Colonic mucosa (tissue), 4 donors: Measurements from ENCODE around the gene TNFRSF1B. TPM values are rescaled to one million over a fixed set of nuclear protein-coding genes. Genes with fewer than 3 reads are reported as not detected.

Experiments used
- DNase-seq: peaks from one replicate; pipeline ENCODE4 v3.0.0-alpha.2; 2020
- H3K27ac ChIP-seq: fragments of 200-600 bp; one replicate; pipeline ENCODE4 v1.8.0; 2021
- H3K27me3 ChIP-seq: fragments of 200-600 bp; one replicate; pipeline ENCODE4 v1.8.0; 2021
- H3K36me3 ChIP-seq: fragments of 200-600 bp; one replicate; pipeline ENCODE4 v1.8.0; 2021
- H3K4me1 ChIP-seq: fragments of 200-600 bp; one replicate; pipeline ENCODE4 v1.8.0; 2021; ENCODE audit warnings: mild to moderate bottlenecking
- H3K4me3 ChIP-seq: fragments of 200-600 bp; one replicate; pipeline ENCODE4 v1.8.0; 2021
- H3K9ac ChIP-seq, 2 donors: one replicate each; pipeline ENCODE4 v1.7.0; 2013; ENCODE audit warnings: control low read depth in 2 of 2, low read depth in 2 of 2, low read length in 2 of 2
- H3K9me3 ChIP-seq: fragments of 200-600 bp; one replicate; pipeline ENCODE4 v1.8.0; 2021
- intact Hi-C: fragments of 100-400 bp; cut with DNase I; formaldehyde crosslinking; loops from one replicate; pipeline ENCODE4 v1.14.1; 2022
- total RNA-seq, 2 donors: library from RNA; stranded (reverse); fragmentation: NEBNext Ultra II Directional in 1 of 2; extraction: Animal tissue kit (Norgen Biotek cat#: 25700) in 1 of 2; gene quantifications; one replicate each; pipeline ENCODE4 v1.2.1, GENCODE V29; 2021
- TF ChIP-seq, protein P1 (sequence below): fragments of 200-600 bp; IDR thresholded peaks from one replicate; pipeline ENCODE4 v1.8.0; 2022; ENCODE audit warnings: antibody characterized with exemption, mild to moderate bottlenecking
- donor health status: healthy.
- donor health status: DM: no; HTN: no; CAD: no.
- donor health status: DM: no; HTN: no; CAD: no.

Gene TNFRSF1B
- total RNA-seq, 2 donors from 2014 or later: 27.2 to 28.1 TPM

DNA sequence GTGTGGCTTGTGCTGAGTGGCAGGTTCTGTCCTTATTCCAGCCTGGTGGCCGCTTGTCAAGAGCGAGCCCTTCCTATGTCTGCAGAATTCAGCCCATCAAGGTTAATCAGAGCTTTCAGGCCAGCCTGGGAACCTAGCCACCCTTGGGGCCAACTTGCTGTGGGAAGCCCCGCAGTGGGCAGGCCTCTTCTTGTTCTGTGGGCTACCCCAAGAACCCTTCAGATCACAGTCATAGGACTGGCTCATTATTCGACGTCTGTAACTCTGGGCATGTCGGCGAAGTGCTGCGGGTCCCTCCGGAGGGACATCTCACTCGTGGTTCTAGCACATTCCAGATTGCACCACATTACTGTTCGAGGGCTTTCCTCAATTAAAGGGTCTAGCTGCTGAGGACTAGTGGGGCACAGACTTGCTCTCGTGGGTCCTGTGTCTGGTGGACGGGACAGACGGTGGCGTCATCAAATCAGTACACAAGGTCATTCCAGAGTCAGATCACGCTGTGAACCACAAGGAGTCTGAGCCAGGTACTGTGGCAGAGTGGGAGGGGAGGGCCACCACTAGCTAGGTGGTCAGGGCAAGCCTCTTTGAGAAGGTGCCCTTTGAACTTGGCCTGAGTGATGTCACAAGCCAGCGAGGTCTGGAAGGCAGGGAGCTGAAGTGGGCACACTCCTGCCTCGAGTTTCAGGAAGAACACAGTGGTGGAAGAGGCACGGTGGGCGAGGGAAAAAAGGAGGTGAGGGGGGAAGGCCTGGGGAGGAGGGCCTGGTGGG, 20.3 kb upstream of the TNFRSF1B start:
- Histone ChIP-seq H3K4me3 (no peak overlapping the region), H3K9me3 (no peaks in the 10 kb centered on the region), H3K27ac (peak overlapping the region; percentile 89), H3K36me3 (no peaks in the 10 kb centered on the region), H3K27me3 (no peaks in the 10 kb centered on the region), H3K4me1 (peaks cover 33% of the 10 kb centered on the region), H3K9ac (peak overlapping the region in 1 of 2 donors; percentile 13)
- DNase-seq: no peak
- intact Hi-C loops: no loop called here
- TF ChIP-seq, protein P1, sequence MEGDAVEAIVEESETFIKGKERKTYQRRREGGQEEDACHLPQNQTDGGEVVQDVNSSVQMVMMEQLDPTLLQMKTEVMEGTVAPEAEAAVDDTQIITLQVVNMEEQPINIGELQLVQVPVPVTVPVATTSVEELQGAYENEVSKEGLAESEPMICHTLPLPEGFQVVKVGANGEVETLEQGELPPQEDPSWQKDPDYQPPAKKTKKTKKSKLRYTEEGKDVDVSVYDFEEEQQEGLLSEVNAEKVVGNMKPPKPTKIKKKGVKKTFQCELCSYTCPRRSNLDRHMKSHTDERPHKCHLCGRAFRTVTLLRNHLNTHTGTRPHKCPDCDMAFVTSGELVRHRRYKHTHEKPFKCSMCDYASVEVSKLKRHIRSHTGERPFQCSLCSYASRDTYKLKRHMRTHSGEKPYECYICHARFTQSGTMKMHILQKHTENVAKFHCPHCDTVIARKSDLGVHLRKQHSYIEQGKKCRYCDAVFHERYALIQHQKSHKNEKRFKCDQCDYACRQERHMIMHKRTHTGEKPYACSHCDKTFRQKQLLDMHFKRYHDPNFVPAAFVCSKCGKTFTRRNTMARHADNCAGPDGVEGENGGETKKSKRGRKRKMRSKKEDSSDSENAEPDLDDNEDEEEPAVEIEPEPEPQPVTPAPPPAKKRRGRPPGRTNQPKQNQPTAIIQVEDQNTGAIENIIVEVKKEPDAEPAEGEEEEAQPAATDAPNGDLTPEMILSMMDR: no peak

DNA sequence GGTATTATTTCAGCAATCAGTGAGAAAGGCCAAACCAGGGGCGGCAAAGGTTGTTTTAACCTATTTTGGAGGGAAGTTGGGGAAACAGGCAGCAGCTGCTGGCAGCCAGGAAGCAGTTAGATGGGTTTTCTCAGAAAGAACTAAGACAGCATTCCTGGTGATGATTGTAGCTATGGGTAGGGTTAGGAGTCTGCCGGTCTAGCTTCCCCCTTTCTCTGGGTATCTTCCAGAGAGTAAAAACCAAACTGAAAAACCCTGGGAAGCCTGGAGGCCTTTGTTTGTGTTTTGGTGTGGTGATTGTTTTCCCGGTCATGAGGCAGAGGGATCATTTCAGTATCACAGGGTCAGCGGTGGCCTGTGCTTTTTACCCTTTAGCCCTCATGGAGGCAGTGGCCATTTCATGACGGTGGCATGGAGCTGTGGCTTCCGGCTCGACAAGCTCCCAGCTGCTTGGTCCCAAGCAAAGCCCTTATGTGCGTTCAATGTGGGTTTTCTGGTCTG, 19.5 kb upstream of the TNFRSF1B start:
- no peak overlapping the region for H3K4me3 ChIP-seq
- TF ChIP-seq, protein P1: no peak
- peak overlapping the region; percentile 89 for H3K27ac ChIP-seq
- no peaks in the 10 kb centered on the region for H3K9me3 ChIP-seq
- intact Hi-C loops: no loop called here
- no peaks in the 10 kb centered on the region for H3K36me3 ChIP-seq
- DNase-seq: no peak
- H3K9ac ChIP-seq: peak overlapping the region; percentile 13 to 33
- peaks cover 33% of the 10 kb centered on the region for H3K4me1 ChIP-seq
- no peaks in the 10 kb centered on the region for H3K27me3 ChIP-seq

DNA sequence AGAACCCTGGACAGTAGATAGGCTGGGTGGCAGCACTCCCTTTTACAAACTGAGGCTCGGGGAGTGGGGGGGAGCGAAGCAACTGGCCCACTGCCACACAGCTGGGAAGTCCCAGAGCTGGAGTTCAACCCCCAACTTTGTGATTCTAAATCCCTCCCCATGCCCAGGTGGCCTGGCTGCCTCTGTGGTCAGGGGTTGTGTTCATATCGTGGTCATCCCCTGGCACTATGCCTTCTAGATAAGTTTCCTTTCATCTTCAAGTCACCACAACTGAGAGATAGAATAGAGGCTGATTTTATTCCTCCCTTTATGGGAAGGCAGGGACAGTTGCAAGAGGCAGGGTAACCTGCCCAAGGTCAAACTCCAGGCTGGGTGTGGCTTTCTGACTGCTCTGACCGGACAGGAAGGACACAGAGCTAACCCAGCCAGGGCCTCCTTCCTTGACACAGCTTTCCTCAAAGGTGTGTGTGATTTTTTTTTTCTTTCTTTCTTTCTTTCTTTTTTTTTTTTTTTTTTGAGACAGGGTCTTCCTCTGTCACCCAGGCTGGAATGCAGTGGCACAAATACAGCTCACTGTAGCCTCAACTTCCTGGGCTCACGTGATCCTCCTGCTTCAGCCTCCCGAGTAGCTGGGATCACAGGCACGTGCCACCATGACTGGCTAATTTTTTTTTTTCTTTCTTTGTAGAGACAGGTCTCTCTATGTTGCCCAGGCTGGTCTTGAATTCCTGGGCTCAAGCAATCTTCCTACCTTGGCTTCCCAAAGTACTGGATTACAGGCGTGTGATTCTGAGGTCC, 18.4 kb upstream of the TNFRSF1B start:
- Histone ChIP-seq H3K4me1 (peaks cover 31% of the 10 kb centered on the region), H3K9me3 (no peaks in the 10 kb centered on the region), H3K36me3 (no peaks in the 10 kb centered on the region), H3K4me3 (no peak overlapping the region), H3K9ac (peak overlapping the region; percentile 21 to 29), H3K27me3 (no peaks in the 10 kb centered on the region), H3K27ac (peak overlapping the region; percentile 89)
- peak; percentile 93 for DNase-seq
- intact Hi-C loops: no loop called here
- TF ChIP-seq, protein P1: no peak

DNA sequence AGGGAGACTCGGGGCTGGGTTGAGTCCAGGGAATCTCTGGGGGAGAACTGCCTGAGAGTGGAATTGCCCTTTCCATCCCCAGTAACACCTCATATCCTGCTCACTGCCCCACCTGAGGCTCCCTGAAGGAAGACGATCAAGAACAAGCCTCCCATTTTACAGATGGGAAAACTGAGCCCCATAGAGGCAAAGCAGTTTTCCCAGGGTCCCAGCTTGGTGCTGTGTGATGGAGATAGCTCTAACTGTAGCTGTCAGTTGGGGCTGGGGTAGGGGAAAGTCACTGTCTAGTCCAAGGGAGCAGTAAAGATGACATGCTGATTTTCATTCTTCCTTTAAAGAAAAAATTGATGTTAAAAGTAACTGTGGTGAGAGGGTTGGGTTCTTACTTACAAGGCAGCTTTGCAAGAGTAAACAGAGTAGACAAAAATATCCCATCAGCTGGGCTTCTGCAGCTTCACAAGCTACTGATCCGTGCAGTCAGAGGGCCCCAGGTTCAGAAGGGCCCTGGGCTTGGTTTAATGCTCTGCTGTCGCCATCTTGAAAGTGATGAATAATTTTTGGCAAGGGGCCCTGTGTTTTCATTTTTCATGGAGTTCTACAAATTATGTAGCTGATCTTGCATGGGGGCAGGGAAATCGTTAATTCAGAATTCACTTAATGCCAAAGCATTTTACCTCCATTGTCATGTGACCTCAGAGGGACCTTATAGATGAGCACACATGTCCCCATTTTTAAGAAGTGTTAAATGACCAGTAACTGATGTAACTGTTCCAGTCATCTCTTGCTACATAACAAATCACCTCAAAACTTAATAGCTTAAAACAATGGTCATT, 17.6 kb upstream of the TNFRSF1B start:
- Histone ChIP-seq H3K36me3 (no peaks in the 10 kb centered on the region), H3K4me1 (peaks cover 28% of the 10 kb centered on the region), H3K9ac (peak overlapping the region in 1 of 2 donors; percentile 21), H3K27ac (peak overlapping the region; percentile 89), H3K27me3 (no peaks in the 10 kb centered on the region), H3K9me3 (no peaks in the 10 kb centered on the region), H3K4me3 (no peak overlapping the region)
- no peak for DNase-seq
- intact Hi-C loops: no loop called here
- TF ChIP-seq, protein P1: no peak

DNA sequence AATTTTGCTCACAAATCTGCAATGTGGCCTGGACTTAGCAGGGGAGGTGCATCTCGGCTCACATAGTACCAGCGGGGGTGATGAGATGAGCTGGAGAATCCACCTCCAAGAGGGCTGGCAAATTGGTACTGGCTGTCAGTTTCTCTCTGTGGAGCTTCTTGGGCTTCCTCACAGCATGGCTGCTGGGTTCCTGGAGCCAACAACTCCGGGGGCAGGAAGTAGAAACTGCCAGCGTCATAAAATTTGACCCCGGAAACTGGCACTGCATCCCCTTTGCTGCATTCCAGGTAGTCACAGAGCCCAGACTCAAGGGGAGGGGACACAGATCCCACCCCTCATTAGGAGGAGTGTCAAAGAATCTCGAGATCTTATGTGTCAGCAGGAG, 17.0 kb upstream of the TNFRSF1B start:
- no peaks in the 10 kb centered on the region for H3K27me3 ChIP-seq

More for the DNA sequence above, 17.0 kb upstream of the TNFRSF1B start:
- Histone ChIP-seq H3K4me1 (peaks cover 23% of the 10 kb centered on the region), H3K9ac (no peak overlapping the region), H3K36me3 (no peaks in the 10 kb centered on the region), H3K27ac (peak overlapping the region; percentile 56), H3K9me3 (no peaks in the 10 kb centered on the region), H3K4me3 (no peak overlapping the region)
- intact Hi-C loops: no loop called here
- DNase-seq: no peak
- TF ChIP-seq, protein P1: no peak
